ENCODE results near the gene ITPR1.

DNA sequence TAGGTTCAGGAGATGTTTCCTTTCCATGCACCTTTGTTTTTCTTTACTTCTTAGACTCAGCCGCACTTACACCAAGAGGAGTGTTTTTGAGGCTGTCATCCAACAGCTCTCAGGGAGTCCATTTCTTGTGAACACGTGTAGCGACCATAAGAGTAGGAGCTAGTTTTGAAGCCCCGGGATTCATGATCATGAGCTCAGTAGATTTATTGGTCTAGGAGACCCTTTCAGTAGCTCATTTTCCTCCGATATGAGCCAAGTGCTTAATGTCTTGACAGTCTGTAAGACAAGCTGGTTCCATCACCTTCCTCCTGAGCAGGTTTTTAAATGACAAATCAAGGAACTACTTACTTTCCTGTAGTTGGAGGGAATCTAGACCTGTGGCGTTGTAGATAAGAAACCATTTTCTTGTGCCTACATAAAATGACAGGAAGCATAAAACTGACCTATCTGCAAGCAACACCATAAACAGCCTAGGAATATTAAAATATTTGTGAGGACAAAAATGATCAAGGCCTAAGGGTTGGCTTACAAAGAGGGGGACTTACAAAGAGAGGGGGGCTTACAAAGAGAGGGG lies 313.5 kb downstream of the ITPR1 start:
- TF ChIP-seq POLR2AphosphoS5 (IDR thresholded peaks at IDR 0.05; ENCODE audit: low read depth, low read length) (no peak), SIN3A (IDR thresholded peaks at IDR 0.05; ENCODE audit: borderline replicate concordance, insufficient read depth, low read length) (no peak), REST (IDR thresholded peaks at IDR 0.05; ENCODE audit: insufficient read depth in 1 of 2, low read depth in 2 of 2, low read length in 2 of 2) (no peak), TAF1 (IDR thresholded peaks at IDR 0.05; ENCODE audit: borderline replicate concordance, insufficient read depth, low read length) (no peak), FOXP2 (optimal IDR thresholded peaks at IDR 0.05; ENCODE audit: borderline replicate concordance, extremely low read depth, extremely low read length, insufficient read depth) (no peak)

Data from PFSK-1 (cell line).